GM04503 (cell line): ENCODE data around the gene PTPRK.
A peak's percentile ranks its signal among the peaks of the same experiment; 100 is the strongest.

Experiments
- DNase-seq: peaks from one replicate; pipeline ENCODE4 v3.0.0-alpha.2; 2012; ENCODE audit warnings: low read depth

PTPRK gene

GRCh38 chr6:128389820-128390534, 130.4 kb downstream of the PTPRK start:
- no peak for DNase-seq

- no peak for DNase-seq
These were observed 132.0 kb downstream of the PTPRK start for GRCh38 chr6:128388380-128388779.

- no peak for DNase-seq
These were observed 139.5 kb downstream of the PTPRK start for GRCh38 chr6:128380891-128381290.

- DNase-seq, result no peak
These were observed 140.8 kb downstream of the PTPRK start for GRCh38 chr6:128379577-128379976.

- DNase-seq, result no peak
These were observed 143.4 kb downstream of the PTPRK start for GRCh38 chr6:128376952-128377503.

- DNase-seq, result no peak
These were observed 149.3 kb downstream of the PTPRK start for GRCh38 chr6:128371136-128371535.

- DNase-seq, result peak; percentile 26
These were observed 150.3 kb downstream of the PTPRK start for GRCh38 chr6:128370072-128370471.

- DNase-seq, result no peak
These were observed 152.0 kb downstream of the PTPRK start for GRCh38 chr6:128368213-128368944.

GRCh38 chr6:128367437-128367836, 153.0 kb downstream of the PTPRK start:
- no peak for DNase-seq

GRCh38 chr6:128365520-128366160, 154.8 kb downstream of the PTPRK start:
- DNase-seq, result no peak

- DNase-seq, result no peak
These were observed 155.5 kb downstream of the PTPRK start for GRCh38 chr6:128364766-128365519.

- DNase-seq, result no peak
These were observed 157.2 kb downstream of the PTPRK start for GRCh38 chr6:128363020-128363813.

- no peak for DNase-seq
These were observed 159.0 kb downstream of the PTPRK start for GRCh38 chr6:128361378-128361777.

- DNase-seq, result no peak
These were observed 162.1 kb downstream of the PTPRK start for GRCh38 chr6:128358244-128358776.

GRCh38 chr6:128357392-128358130, 162.8 kb downstream of the PTPRK start:
- DNase-seq, result no peak

- no peak for DNase-seq
These were observed 168.0 kb downstream of the PTPRK start for GRCh38 chr6:128352366-128352765.

- no peak for DNase-seq
These were observed 169.2 kb downstream of the PTPRK start for GRCh38 chr6:128351255-128351514.

- no peak for DNase-seq
These were observed 169.8 kb downstream of the PTPRK start for GRCh38 chr6:128350416-128351254.

- DNase-seq, result no peak
These were observed 173.3 kb downstream of the PTPRK start for GRCh38 chr6:128347123-128347522.

GRCh38 chr6:128346569-128346968, 173.8 kb downstream of the PTPRK start:
- DNase-seq, result no peak
